IPS-18a (cell line): ENCODE results near the gene MOSPD3.
"Not testable (repeated sequence)": the region's sequence is repeated elsewhere in the genome, so short reads cannot be mapped to it uniquely, and the experiment has no call there.

Source experiments
- H3K27ac ChIP-seq: one replicate; pipeline ENCODE4 v1.5.1; 2013; ENCODE audit warnings: low read length
- H3K27me3 ChIP-seq: one replicate; pipeline ENCODE4 v1.6.1; 2013; ENCODE audit warnings: mild to moderate bottlenecking, low read length; ENCODE audit not compliant: control insufficient read depth, insufficient read depth
- H3K36me3 ChIP-seq: one replicate; pipeline ENCODE4 v1.6.1; 2013; ENCODE audit warnings: low read depth, low read length; ENCODE audit not compliant: control insufficient read depth
- H3K4me1 ChIP-seq: one replicate; pipeline ENCODE4 v1.6.1; 2013; ENCODE audit warnings: low read depth, low read length; ENCODE audit not compliant: control insufficient read depth
- H3K4me3 ChIP-seq: one replicate; pipeline ENCODE4 v1.5.1; 2013; ENCODE audit warnings: low read length
- H3K9ac ChIP-seq: one replicate; pipeline ENCODE4 v1.6.1; 2013; ENCODE audit warnings: mild to moderate bottlenecking, low read length, moderate library complexity
- H3K9me3 ChIP-seq: one replicate; pipeline ENCODE4 v1.6.1; 2013; ENCODE audit warnings: low read depth, low read length; ENCODE audit not compliant: control insufficient read depth

Gene MOSPD3

GRCh38 chr7:100611983-100612729 is at the start of gene MOSPD3:
Gene MOSPD3, plus strand, starts transcription at chr7:100612540. Its CDS starts 252 bp downstream, at chr7:100612792.
- peak within 1 kb of the TSS; percentile 95 for H3K27ac ChIP-seq
- H3K9me3 ChIP-seq: no peaks in the 10 kb centered on the region
- no peaks in the 10 kb centered on the region for H3K36me3 ChIP-seq
- no peaks in the 10 kb centered on the region for H3K4me1 ChIP-seq
- H3K4me3 ChIP-seq: peak within 1 kb of the TSS; percentile 83
- H3K27me3 ChIP-seq: no peaks in the 10 kb centered on the region
- peak within 1 kb of the TSS; percentile 80 for H3K9ac ChIP-seq

- Histone ChIP-seq H3K4me1 (no peaks in the 10 kb centered on the region), H3K9me3 (no peaks in the 10 kb centered on the region), H3K27ac (no peak overlapping the region), H3K4me3 (no peak overlapping the region), H3K27me3 (no peaks in the 10 kb centered on the region), H3K36me3 (peaks cover 2% of the 10 kb centered on the region), H3K9ac (no peak overlapping the region)
Measured at GRCh38 chr7:100563100-100563564, 49.2 kb upstream of the MOSPD3 start.

GRCh38 chr7:100563809-100564400 is 48.4 kb upstream of the MOSPD3 start:
- Histone ChIP-seq H3K9ac (no peak overlapping the region), H3K9me3 (no peaks in the 10 kb centered on the region), H3K27me3 (no peaks in the 10 kb centered on the region), H3K4me3 (no peak overlapping the region), H3K27ac (no peak overlapping the region), H3K4me1 (peaks cover 2% of the 10 kb centered on the region), H3K36me3 (peaks cover 2% of the 10 kb centered on the region)

- not testable (repeated sequence) for H3K27me3 ChIP-seq, H3K9ac ChIP-seq, H3K36me3 ChIP-seq, H3K4me1 ChIP-seq, H3K4me3 ChIP-seq, H3K9me3 ChIP-seq, H3K27ac ChIP-seq
Measured at GRCh38 chr7:100564405-100564804, 47.9 kb upstream of the MOSPD3 start.

GRCh38 chr7:100565133-100565571 is 47.2 kb upstream of the MOSPD3 start:
- no peak overlapping the region for H3K9ac ChIP-seq
- H3K9me3 ChIP-seq: no peaks in the 10 kb centered on the region
- H3K36me3 ChIP-seq: peaks cover 2% of the 10 kb centered on the region
- no peak overlapping the region for H3K27ac ChIP-seq
- H3K4me3 ChIP-seq: no peak overlapping the region
- H3K27me3 ChIP-seq: peaks cover 2% of the 10 kb centered on the region
- peaks cover 6% of the 10 kb centered on the region for H3K4me1 ChIP-seq

- peaks cover 9% of the 10 kb centered on the region for H3K4me1 ChIP-seq
- peaks cover 2% of the 10 kb centered on the region for H3K36me3 ChIP-seq
- H3K4me3 ChIP-seq: no peak overlapping the region
- no peak overlapping the region for H3K9ac ChIP-seq
- no peaks in the 10 kb centered on the region for H3K9me3 ChIP-seq
- no peak overlapping the region for H3K27ac ChIP-seq
- peaks cover 8% of the 10 kb centered on the region for H3K27me3 ChIP-seq
Measured at GRCh38 chr7:100566018-100566531, 46.3 kb upstream of the MOSPD3 start.

- Histone ChIP-seq H3K4me3 (no peak overlapping the region), H3K27ac (no peak overlapping the region), H3K27me3 (peaks cover 9% of the 10 kb centered on the region), H3K9me3 (no peaks in the 10 kb centered on the region), H3K36me3 (peaks cover 2% of the 10 kb centered on the region), H3K9ac (no peak overlapping the region), H3K4me1 (peaks cover 19% of the 10 kb centered on the region)
Measured at GRCh38 chr7:100567031-100567730, 45.2 kb upstream of the MOSPD3 start.

- Histone ChIP-seq H3K4me1 (peaks cover 25% of the 10 kb centered on the region), H3K9ac (no peak overlapping the region), H3K9me3 (no peaks in the 10 kb centered on the region), H3K27me3 (peaks cover 9% of the 10 kb centered on the region), H3K27ac (no peak overlapping the region), H3K4me3 (no peak overlapping the region), H3K36me3 (peaks cover 1% of the 10 kb centered on the region)
Measured at GRCh38 chr7:100567751-100568175, 44.6 kb upstream of the MOSPD3 start.

GRCh38 chr7:100568176-100568895 is 44.0 kb upstream of the MOSPD3 start:
- Histone ChIP-seq H3K9ac (no peak overlapping the region), H3K4me3 (no peak overlapping the region), H3K27ac (no peak overlapping the region), H3K36me3 (no peaks in the 10 kb centered on the region), H3K9me3 (no peaks in the 10 kb centered on the region), H3K4me1 (peaks cover 25% of the 10 kb centered on the region), H3K27me3 (peaks cover 9% of the 10 kb centered on the region)

GRCh38 chr7:100568896-100569844 is 43.2 kb upstream of the MOSPD3 start:
- no peak overlapping the region for H3K9ac ChIP-seq
- no peaks in the 10 kb centered on the region for H3K36me3 ChIP-seq
- H3K27me3 ChIP-seq: peaks cover 9% of the 10 kb centered on the region
- peak overlapping the region; percentile 57 for H3K4me3 ChIP-seq
- no peak overlapping the region for H3K27ac ChIP-seq
- no peaks in the 10 kb centered on the region for H3K9me3 ChIP-seq
- H3K4me1 ChIP-seq: peaks cover 25% of the 10 kb centered on the region
